ENCODE measurements around the gene MESP1.

The MESP1 gene

DNA sequence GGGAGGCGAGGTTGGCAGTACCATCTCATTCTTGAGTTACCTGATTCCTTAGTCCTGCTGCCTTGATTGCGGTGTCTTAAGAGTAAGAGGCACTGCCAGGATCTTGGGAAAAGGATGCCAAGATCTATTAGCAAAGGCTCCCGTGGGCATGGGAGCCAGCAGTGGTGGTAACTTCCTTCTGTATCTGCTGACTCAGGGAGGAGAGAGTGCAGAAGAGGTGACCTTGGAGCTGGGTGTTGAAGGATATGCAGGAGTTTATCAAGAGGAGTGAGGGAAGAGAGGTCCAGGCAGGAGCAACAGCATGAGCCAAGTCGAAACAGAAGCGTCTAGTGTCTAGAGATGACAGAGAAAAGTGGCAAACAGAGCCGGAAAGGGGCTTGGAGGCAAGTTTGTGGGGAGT, 29.6 kb upstream of the MESP1 start:
- DNase-seq, result no peak

DNA sequence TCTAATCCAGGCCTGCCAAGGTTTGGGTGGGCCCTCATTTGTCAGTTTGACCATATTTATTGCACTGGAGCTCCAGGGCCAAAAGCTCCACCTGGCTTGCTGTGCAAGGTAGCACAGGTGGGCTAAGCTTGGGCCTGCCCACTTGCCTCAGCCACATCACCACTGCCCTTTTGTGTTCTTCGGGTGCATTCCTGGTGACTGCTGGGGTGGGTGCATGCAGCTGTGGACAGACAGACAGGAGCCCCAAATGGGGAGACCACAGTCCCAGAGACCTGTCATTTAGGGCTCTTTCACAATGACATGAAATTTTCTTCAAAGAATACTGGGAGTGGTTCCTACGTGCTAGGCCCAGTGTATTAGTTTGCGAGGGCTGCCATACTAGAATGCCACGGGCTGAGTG, 27.8 kb upstream of the MESP1 start:
- DNase-seq, result no peak

DNA sequence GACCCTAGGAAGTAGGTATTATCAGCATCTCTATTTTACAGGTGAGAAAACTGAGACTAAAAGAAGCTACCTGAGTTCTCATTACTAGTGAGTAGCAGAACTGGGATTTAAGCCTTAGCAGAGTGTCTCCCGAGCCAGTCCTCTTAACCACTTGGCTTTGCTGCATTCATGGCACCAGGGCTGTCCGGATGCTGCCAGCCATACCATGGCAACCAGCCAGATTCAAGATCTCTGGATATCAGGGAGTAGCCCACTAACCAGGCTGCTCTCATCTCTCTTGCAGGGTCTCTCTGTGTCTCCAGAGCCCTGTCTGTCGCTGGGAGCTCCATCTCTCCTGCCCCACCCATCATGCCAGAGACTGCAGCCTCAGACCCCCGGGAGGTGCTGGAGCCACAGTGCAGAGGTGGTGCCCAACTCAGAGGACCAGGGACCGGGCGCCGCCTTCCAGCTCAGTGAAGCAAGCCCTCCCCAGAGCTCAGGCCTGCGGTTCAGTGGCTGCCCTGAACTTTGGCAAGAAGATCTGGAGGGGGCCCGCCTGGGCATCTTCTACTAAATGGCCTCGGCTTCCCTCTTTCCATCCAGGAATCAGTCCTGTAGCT, 26.8 kb upstream of the MESP1 start:
- no peak for DNase-seq

DNA sequence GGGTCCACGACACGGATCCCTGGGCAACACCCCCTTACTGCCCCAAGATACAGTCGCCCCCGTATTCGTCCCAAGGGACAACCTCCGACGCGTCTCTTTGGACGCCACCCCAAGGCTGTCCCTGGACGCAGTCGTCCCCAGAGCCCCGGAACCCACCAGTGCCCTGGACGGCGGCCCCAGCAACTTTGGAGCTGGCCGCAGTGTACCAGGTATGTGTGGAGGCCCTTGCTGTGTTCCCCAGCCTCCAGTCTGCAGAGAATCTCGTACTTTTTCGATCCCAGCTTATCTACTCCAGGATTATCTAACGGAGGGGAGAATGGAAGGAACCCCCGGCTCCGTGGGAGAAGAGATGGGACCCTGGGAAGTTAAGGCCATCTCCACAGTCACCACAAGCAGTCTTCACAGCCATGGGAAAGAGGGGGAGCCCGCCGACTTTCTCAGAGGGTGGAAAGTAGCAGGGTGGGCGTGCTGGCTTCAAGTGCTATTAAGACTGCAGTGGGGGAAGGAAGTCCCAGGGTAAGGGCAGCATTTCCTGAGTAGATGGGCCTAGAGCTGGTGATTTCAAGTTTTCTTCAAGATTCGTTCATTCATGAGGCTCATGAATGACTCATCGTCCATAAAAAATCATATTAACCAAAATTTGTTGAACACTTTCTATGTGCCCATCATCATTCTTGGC, 26.2 kb upstream of the MESP1 start:
- DNase-seq, result no peak

DNA sequence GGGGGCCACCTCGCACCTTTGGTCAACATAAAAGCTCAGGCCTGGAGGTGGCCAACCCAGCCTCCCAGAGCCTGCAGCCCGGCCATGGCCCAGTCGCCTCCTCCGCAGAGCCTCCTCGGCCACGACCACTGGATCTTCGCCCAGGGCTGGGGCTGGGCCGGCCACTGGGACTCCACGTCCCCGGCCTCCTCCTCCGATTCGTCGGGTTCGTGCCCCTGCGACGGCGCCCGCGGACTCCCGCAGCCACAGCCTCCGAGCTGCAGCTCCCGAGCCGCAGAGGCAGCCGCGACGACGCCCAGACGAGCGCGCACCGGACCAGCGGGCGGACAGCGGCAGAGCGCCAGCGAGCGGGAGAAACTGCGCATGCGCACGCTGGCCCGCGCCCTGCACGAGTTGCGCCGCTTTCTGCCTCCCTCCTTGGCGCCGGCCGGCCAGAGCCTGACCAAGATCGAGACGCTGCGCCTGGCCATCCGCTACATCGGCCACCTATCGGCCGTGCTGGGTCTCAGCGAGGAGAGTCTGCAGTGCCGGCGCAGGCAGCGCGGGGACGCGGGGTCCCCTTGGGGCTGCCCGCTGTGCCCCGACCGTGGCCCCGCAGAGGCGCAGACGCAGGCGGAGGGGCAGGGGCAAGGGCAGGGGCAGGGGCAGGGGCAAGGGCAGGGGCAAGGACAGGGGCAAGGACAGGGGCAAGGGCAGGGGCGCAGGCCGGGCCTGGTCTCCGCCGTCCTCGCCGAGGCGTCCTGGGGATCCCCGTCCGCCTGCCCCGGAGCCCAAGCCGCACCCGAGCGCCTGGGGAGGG, 25.4 kb upstream of the MESP1 start, which contains the start of gene MESP2:
TSS of gene MESP2 (plus strand) at position 59 of the 799 bp plus-strand sequence. CDS start at position 85, 26 bp downstream.
- peak; percentile 35 for DNase-seq

DNA sequence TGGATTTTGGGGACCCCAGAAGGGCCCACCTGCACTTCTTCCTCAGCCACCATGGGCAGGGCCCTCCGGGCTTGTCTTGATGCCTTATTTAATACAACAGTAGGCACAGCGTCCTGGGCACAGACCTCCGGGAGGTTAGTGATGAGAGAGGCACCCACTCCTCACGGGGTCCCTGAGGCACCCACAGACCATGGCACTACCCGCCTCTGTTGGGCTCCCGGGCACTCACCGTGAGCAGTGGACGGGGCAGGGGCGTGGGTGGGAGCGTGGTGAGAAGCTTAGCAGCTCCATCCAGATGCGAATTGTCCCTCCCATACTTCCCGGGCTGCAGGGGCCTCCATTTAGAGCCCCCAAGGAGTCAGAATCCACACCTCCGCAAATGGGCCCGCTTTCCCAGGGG, 24.8 kb upstream of the MESP1 start:
- no peak for DNase-seq

DNA sequence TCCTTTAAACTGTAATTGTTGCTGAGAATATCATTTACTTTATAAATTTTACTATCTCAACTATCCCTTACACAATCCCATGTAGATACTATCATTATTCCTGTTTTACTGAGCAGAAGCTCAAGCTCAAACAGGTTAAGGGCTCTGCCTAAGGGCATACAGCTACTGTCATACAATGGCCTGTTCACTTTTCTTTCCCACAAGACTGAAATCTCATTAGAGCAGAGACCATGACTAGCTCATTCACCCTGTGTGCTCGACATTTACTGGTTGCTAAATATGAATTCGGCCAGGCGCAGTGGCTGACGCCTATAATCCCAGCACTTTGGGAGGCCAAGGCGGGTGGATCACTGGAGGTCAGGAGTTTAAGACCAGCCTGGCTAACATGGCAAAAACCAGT, 23.4 kb upstream of the MESP1 start:
- DNase-seq, result no peak

DNA sequence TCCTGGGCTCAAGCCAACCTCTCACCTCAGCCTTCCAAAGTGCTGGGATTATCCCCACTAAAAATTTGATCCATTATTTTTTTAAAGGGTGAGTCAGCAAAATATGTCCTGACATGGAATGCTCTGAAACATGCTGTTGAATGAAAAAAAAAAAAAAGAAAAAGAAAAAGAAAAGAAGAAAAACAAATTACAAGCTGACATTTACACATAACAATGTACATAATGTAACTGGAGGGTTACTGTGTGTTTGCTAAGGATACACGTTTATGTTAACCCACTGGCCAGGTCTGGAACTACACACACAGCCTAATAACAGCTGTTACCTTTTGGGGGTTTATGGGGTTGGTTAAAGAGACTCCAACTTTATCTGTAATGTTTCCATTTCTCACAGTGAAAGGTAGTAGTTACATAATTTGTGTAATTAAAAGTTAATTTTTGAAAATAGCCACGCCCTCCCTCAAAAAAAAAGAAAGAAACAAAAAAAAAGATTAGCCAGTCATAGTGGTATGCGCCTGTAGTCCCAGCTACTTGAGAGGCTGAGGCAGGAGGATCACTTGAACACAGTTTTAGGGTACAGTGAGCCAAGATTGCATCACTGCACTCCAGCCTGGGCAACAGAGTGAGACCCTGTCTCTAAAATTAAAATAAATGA, 22.0 kb upstream of the MESP1 start:
- no peak for DNase-seq

DNA sequence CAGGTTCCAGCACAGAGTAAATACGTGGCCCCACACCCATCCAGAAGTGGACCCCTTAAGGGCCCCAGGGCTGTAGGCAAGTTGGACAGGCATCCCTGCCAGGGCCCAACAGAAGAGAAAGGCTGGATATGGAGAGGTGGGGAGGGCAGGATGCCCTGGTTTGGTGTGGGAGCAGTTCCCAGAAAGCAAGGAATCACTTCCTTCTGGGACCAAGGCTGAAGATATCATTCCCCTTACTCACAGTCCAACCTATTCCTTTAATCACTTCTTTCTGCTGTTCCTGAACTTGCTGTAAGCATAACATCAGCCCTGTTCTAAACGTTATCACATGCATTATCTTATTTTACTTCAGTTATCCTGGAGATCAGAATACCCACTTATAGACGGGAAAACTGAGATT, 19.0 kb upstream of the MESP1 start:
- no peak for DNase-seq

DNA sequence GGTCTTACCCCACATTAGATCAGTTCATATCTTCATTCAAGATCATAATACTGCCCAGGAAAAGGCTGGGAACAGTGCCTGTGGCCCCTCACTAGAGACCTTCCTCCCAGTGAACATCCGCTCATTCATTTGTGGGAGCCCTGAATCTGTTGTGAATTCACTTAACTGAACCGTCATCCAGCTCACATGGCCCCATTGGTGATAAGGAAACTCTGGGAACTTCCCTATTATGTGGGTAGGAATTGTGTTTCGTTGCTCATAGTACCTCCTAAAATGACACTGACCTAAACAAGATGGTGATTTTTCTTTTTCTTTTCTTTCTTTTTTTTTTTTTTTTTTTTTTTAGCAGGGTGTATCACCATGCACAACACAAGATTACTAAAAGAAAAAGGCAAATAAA, 18.3 kb upstream of the MESP1 start:
- no peak for DNase-seq

DNA sequence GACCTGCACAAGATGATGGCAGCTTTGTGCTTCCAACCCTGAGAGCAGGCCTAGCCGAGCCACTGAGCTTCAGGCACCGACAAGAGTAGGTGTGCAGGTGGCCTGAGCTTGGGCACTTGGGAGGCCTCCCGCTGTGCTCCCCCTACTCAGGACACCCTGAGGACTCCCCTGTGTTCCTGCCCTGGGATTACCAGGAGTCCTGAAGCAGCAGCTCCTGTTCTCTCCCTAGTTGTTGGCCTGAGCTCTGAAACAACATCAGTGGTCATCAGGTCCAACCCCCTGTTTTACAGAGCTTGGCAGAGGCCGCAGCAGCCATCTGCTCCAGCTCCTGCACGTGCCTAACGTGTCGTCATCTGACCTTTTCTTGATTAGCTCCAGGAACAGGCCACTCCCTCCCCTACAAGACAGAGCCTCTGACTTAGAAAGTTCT, 17.0 kb upstream of the MESP1 start:
- DNase-seq, result no peak

DNA sequence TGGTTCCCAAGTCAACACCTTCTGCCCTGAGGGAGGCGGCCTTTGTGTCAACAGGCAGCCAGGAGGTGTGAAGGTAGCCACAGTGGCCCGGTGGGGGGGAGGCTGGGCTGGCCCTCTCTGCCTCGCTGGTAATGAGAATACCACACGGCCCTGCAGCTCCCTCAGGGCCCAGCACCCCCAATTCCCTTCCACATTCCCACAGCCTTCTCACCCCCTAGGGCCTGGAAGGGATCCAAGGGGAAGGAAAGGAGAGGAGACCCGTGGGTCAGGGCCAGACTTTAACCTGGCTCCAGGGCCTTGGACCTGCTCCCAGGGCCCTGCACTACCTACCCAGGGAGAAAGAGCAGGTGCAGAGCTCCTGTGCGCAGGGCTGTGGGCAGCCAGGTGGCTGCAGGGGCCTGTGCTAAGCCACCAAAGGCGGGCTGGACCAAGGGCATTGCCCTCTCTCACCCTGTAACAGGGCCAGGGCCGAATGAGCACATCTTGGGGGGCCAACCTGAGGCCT, 16.4 kb upstream of the MESP1 start:
- DNase-seq, result no peak

DNA sequence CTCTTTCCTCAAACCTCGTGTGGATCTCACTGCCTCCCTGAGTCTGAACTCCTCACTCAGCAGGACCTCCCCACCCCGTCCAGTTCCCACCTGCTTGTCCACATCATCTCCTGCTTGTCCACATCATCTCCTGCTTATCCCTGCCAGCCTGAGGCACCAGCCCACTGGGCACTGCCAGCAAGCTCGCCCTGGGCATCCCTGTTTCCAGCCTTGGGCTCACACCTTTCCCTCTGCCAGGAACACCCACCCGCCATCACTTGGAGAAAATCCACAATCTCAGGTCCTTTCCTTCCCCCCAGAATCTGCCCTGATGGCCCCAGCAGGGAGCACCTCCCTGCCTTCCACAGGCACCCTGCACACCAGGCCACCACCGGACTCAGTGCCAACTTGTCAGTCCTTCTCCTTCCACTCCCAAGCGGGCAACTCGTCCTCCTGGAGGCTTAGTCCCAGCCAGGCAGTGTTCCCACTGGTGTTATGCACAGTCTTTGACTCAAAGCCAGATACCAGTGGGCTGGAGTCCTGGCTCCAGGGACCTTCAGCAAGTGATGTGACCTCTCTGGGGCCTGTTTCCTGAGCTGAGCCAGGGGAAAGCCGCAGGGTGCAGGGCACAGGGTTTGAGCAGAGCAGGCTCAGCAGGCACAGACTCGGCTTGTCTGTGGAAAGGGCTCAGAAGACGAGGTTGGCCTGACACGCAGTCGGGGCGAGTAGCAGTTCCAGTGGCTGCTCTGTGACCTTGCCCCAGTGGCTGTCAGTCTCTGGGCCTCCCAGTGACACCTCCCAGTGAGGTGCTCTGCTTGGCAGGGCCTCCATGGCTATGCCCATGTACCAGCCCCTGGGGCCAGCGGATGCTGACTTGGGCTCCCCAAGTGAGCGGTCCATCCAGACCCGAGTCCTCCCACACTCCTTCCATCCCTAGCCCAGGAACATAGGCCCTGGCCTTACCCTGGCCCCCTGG, 15.6 kb upstream of the MESP1 start:
- DNase-seq, result no peak

DNA sequence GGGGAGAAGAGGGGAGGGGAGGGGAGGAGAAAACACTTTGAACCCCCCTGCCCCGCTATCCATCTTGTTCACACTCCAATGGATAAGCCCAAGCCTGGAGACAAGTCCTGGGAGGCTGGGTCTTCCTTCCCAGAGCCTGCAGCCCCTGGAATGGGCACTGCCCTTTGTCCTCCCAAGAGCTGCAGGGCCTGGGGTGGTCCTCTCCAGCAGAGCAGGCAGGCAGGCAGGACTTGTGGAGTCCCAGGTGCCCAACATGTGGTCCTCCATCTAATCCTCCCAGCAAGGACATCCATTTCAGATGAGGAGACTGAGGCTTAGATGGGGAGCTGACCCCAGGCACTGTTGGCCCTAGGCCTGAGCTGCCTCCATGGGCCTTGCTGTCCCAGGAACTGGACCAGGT, 14.6 kb upstream of the MESP1 start:
- DNase-seq, result no peak

DNA sequence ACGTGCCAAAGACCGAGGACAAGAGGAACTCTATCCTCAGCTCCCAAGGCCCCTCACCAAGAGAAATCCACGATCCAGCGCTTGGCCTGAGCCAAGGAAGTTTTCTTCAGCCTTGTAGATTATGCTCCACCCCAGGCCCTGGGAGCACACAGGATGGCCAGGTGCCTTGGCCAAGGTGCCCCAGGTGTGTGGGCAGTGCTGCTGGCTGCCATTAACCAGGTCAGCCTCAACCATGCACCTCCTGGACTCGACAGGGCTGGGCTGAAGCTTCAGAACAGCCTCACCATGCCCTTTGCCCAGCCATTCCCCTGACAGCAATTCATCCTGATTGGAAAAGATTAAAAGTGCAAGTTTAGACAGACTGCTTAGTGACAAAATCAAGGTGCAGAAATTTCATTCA, 10.9 kb upstream of the MESP1 start:
- no peak for DNase-seq

DNA sequence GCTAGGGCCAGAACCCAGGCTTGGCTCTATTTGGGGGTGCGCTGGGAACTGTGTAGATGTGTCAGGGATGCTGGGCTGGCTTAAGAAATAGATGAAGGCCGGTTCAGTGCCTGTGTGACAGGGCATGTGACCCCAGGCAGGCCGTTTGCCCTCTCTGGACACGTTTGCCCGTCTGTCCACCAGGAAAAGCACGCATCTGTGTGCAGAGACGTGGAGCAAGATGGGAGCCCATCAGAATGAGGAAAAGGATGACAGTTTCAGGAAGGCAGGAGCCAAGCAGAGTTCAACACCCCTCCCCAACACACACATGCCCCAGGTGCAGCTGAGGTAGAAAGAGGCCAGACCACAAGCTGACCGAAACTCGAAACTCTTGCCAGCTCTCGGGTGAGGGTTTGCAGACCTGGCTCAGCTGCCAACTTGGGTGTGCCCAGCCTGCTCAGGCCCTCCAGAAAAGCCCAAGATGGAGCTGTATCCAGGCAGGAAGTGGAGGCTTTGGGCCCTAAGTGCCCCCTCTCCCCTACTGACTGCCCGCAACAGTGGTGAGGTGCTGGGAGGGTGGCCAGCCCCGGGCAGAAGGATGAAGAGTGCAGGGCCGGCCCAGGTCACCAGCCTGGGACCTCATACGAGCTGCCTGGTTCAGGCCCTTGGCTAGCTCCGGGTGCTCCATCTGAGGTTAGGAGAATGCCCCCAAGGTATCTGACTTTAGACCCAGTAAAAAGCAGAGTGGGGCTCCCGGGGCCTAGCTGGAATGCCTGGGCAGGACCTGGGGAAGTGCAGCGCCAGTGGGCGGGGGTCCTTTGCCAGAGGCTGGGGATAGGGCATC, 10.2 kb upstream of the MESP1 start:
- DNase-seq, result no peak

DNA sequence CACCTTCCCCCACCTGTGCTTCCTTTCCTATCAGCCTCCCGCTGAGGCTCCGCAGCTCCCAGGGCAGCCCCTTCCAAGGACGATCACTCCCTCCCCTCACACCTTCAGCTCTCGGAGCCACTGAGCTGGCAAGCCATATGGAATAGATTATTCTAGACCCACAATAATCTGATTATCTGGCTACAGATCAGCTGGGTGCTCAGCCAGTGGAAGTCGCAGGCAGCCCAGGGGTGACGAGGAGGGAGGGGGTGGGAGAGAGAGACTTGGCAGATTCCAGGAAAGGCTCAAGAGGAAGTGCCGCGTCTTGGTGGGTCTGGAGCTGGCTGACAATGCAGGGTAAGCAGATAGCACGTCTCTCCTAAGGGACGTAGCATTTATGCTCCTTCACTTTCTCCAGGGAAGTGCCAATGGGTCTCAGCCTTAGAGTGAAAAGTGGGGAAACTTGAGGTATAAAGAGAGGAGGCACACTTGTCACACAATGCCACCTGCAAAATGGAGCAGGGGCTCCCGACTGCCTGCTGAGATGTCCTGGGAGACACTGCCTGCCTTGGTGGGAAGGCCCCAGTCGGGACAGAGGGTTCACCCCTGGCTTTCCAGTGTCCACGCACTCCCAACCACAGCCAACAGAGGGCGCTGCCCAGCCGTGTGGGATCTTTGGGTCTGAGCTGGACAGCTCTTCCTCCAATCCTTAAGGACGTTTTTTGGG, 9.4 kb upstream of the MESP1 start:
- peak; percentile 54 for DNase-seq

DNA sequence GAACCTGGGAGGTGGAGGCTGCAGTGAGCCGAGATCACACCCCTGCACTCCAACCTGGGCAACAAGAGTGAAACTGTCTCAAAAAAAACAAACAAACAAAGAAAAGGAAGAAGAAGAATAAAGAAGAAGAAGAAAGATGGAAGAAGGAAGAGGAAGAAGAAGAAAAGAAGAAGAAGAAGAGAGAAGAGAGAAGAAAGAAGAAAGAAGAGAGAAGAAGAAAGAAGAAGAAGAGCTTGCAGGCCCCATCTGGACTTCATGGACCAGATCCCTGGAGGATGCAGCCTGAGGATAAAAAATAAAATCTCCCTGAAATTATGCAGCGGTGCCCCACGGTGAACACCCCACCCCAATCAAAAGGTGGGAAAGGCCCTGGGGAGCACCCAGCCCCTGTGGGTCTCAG, 8.8 kb upstream of the MESP1 start:
- no peak for DNase-seq

DNA sequence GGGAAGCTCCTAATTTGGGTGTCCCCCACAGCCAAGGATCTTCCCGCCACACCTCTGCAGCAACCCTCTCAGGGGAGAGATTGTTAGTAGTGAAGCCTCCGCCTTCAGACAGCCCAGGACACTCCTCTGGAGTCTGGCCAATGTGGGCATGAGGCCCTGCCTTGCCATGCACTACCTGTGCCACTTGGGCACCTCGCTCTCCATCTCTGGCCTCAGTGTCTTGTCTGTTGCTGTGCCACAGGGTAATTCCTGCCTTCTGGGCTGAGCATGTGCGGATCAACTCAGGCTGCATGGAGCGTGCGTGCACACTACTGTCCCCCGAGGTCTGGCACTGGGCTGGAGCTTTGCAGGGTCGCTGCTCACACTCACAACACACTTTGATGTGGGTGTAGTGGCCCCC, 7.9 kb upstream of the MESP1 start:
- DNase-seq, result no peak

DNA sequence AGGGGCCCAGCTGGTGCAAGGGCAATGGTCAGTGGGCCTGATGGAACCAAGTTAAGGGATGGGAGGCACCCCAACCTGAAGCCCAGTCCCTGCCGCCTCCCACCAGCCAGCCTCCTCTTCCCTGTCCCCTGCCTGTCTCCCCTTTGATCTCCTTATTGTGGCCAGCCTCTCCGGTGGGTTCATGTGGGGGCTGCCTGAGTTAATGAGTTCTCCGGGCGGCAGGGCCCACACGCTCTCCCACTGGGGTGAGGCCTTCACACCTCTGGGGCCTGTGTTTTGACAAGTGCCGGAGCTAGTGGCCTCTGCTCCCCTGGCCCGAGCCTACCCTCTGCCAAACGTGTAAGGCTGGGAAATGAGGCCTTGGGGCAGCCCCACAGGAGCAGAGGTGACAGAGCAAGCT, 7.2 kb upstream of the MESP1 start:
- no peak for DNase-seq

DNA sequence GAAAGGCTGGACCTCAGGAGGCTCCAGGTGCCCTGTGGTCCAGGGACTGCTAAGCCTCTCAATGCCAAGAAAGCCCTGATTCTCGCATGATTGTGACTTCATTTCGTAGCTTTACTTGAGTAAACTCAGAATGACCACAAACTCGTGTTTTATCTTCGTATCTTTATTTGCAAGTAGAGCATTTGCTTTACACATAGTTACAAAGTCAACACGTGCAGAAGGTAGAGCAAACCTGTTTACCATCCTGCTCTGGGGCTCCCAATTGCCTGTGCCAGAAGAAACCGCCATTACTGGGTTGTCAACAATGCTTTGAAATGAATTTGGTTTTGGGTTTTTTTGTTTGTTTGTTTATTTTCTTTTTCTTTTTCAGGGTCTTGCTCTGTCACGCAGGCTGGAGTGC, 5.8 kb upstream of the MESP1 start:
- DNase-seq, result no peak

Data from stimulated activated naive CD4-positive, alpha-beta T cell treated with Interleukin-2 at 50 U/mL for 16 hours (primary cell).